H9 (cell line): ENCODE measurements around the gene CDC42EP5. TPM values are rescaled to one million over a fixed set of nuclear protein-coding genes. Genes with fewer than 3 reads are reported as not detected.

Experiments
- DNase-seq: peaks from one replicate; pipeline ENCODE4 v3.0.0-alpha.2; 2017
- H2AFZ ChIP-seq: one replicate; pipeline ENCODE4 v1.6.1; 2013; ENCODE audit warnings: mild to moderate bottlenecking, low read length, control low read depth, moderate library complexity
- H2AK5ac ChIP-seq: 2 replicates; pipeline ENCODE4 v1.6.1; 2013; ENCODE audit warnings: low read length, control low read depth, mixed read lengths; ENCODE audit not compliant: insufficient read length
- H2BK120ac ChIP-seq: one replicate; pipeline ENCODE4 v1.6.1; 2013; ENCODE audit warnings: low read depth, mild to moderate bottlenecking, low read length, control low read depth, inconsistent platforms; ENCODE audit not compliant: poor library complexity, severe bottlenecking
- H2BK12ac ChIP-seq: 2 replicates; pipeline ENCODE4 v1.6.1; 2013; ENCODE audit warnings: low read length, control low read depth, mixed read lengths, low read depth; ENCODE audit not compliant: insufficient read length
- H2BK15ac ChIP-seq: 2 replicates; pipeline ENCODE4 v1.6.1; 2013; ENCODE audit warnings: low read depth, low read length, control low read depth
- H2BK20ac ChIP-seq: one replicate; pipeline ENCODE4 v1.6.1; 2013; ENCODE audit warnings: low read depth, mild to moderate bottlenecking, low read length, control low read depth, inconsistent platforms; ENCODE audit not compliant: poor library complexity, severe bottlenecking
- H2BK5ac ChIP-seq: 2 replicates; pipeline ENCODE4 v1.6.1; 2013; ENCODE audit warnings: low read length, control low read depth, mixed read lengths; ENCODE audit not compliant: insufficient read length
- H3K14ac ChIP-seq: 2 replicates; pipeline ENCODE4 v1.6.1; 2013; ENCODE audit warnings: low read length, control low read depth; ENCODE audit not compliant: insufficient read depth
- H3K18ac ChIP-seq: 2 replicates; pipeline ENCODE4 v1.6.1; 2013; ENCODE audit warnings: low read depth, mild to moderate bottlenecking, mixed read lengths, low read length, control low read depth; ENCODE audit not compliant: insufficient read length
- H3K23ac ChIP-seq: 2 replicates; pipeline ENCODE4 v1.6.1; 2013; ENCODE audit warnings: low read length, control low read depth, mixed read lengths, low read depth; ENCODE audit not compliant: insufficient read length
- H3K23me2 ChIP-seq: 2 replicates; pipeline ENCODE4 v1.6.1; 2013; ENCODE audit warnings: low read depth, mild to moderate bottlenecking, mixed read lengths, low read length, control low read depth; ENCODE audit not compliant: insufficient read length, poor library complexity, severe bottlenecking
- H3K27ac ChIP-seq: 2 replicates; pipeline ENCODE4 v1.5.1; 2013; ENCODE audit warnings: low read length, control low read depth, mixed read lengths, low read depth; ENCODE audit not compliant: insufficient read length
- H3K27me3 ChIP-seq: 2 replicates; pipeline ENCODE4 v1.6.1; 2013; ENCODE audit warnings: low read length, control low read depth, inconsistent platforms; ENCODE audit not compliant: insufficient read depth
- H3K4ac ChIP-seq: 2 replicates; pipeline ENCODE4 v1.6.1; 2013; ENCODE audit warnings: low read depth, mild to moderate bottlenecking, control low read depth, inconsistent platforms, low read length, moderate library complexity
- H3K4me1 ChIP-seq: 2 replicates; pipeline ENCODE4 v1.6.1; 2013; ENCODE audit warnings: low read length, control low read depth, inconsistent platforms; ENCODE audit not compliant: insufficient read depth
- H3K4me2 ChIP-seq: 2 replicates; pipeline ENCODE4 v1.6.1; 2013; ENCODE audit warnings: low read length, control low read depth, mixed read lengths; ENCODE audit not compliant: insufficient read length, insufficient read depth
- H3K56ac ChIP-seq: 2 replicates; pipeline ENCODE4 v1.6.1; 2013; ENCODE audit warnings: low read depth, mild to moderate bottlenecking, mixed read lengths, low read length, control low read depth; ENCODE audit not compliant: insufficient read length
- H3K79me1 ChIP-seq: 2 replicates; pipeline ENCODE4 v1.6.1; 2013; ENCODE audit warnings: low read depth, mild to moderate bottlenecking, moderate library complexity, low read length, control low read depth, inconsistent platforms; ENCODE audit not compliant: insufficient read depth, poor library complexity, severe bottlenecking
- H3K79me2 ChIP-seq: 2 replicates; pipeline ENCODE4 v1.6.1; 2013; ENCODE audit warnings: low read length, control low read depth, inconsistent platforms; ENCODE audit not compliant: insufficient read depth
- H3K9ac ChIP-seq: 2 replicates; pipeline ENCODE4 v1.6.1; 2013; ENCODE audit warnings: low read length, control low read depth, mixed read lengths; ENCODE audit not compliant: insufficient read length; ENCODE audit errors: extremely low read depth
- H3K9me3 ChIP-seq: one replicate; pipeline ENCODE4 v1.6.1; 2013; ENCODE audit warnings: low read depth, low read length, inconsistent platforms; ENCODE audit not compliant: control insufficient read depth
- H3T11ph ChIP-seq: one replicate; pipeline ENCODE4 v1.6.1; 2013; ENCODE audit warnings: mild to moderate bottlenecking, low read length, control low read depth, inconsistent platforms
- H4K20me1 ChIP-seq: one replicate; pipeline ENCODE4 v1.6.1; 2013; ENCODE audit not compliant: control insufficient read depth, insufficient read length, insufficient read depth
- H4K5ac ChIP-seq: 2 replicates; pipeline ENCODE4 v1.6.1; 2013; ENCODE audit warnings: low read depth, mild to moderate bottlenecking, mixed read lengths, low read length, control low read depth; ENCODE audit not compliant: insufficient read length
- H4K8ac ChIP-seq: replicated peaks from 2 replicates; pipeline ENCODE4 v1.6.1; 2013; ENCODE audit warnings: low read length, control low read depth, mixed read lengths, low read depth; ENCODE audit not compliant: insufficient read length
- H4K91ac ChIP-seq: 2 replicates; pipeline ENCODE4 v1.6.1; 2013; ENCODE audit warnings: low read depth, mild to moderate bottlenecking, moderate library complexity, mixed read lengths, low read length, control low read depth; ENCODE audit not compliant: insufficient read length
- H3K27ac Mint-ChIP-seq, 3 experiments: 2 replicates in 2 of 3; 3 replicates in 1 of 3; pipeline ENCODE4 v1.8.0; 2020 to 2021; ENCODE audit warnings: mixed read lengths in 3 of 3, mild to moderate bottlenecking in 1 of 3, moderate library complexity in 1 of 3
- H3K27me3 Mint-ChIP-seq: 2 replicates; pipeline ENCODE4 v1.8.0; 2021; ENCODE audit warnings: low read depth, mild to moderate bottlenecking, moderate library complexity, mixed read lengths
- H3K36me3 Mint-ChIP-seq, 3 experiments: 2 replicates in 2 of 3; 3 replicates in 1 of 3; pipeline ENCODE4 v1.8.0; 2020 to 2021; ENCODE audit warnings: low read depth in 3 of 3, mixed read lengths in 3 of 3; ENCODE audit not compliant: insufficient read depth in 1 of 3
- H3K4me1 Mint-ChIP-seq, 2 experiments: 2 replicates each; pipeline ENCODE4 v1.8.0; 2020; ENCODE audit warnings: mixed read lengths in 2 of 2
- H3K4me3 Mint-ChIP-seq, 2 experiments: 2 replicates in 1 of 2; 3 replicates in 1 of 2; pipeline ENCODE4 v1.8.0; 2020 to 2021; ENCODE audit warnings: mild to moderate bottlenecking in 2 of 2, mixed read lengths in 2 of 2, moderate library complexity in 1 of 2
- H3K9me3 Mint-ChIP-seq, 2 experiments: 2 replicates in 1 of 2; 3 replicates in 1 of 2; pipeline ENCODE4 v1.8.0; 2020; ENCODE audit warnings: mild to moderate bottlenecking in 2 of 2, mixed read lengths in 2 of 2, moderate library complexity in 1 of 2
- WGBS: extraction: QIAGEN DNeasy Blood & Tissue Kit; methylation state at CpG from one replicate; pipeline ENCODE4 v1.1.7; 2013; ENCODE audit warnings: missing lambda C conversion rate, low lambda C conversion rate, mixed read lengths; ENCODE audit not compliant: insufficient read length; ENCODE audit errors: extremely low coverage; 5-methylcytosine and 5-hydroxymethylcytosine counted together
- total RNA-seq: library from RNA; stranded (reverse); gene quantifications from 2 replicates; pipeline ENCODE4 v1.2.1, GENCODE V29; 2021
- TF ChIP-seq, protein P1 (sequence below): fragments of 200-600 bp; sonication (generic); conservative IDR thresholded peaks from 3 replicates; pipeline ENCODE4 v1.8.0; 2021; ENCODE audit warnings: antibody characterized with exemption, mild to moderate bottlenecking

CDC42EP5 gene
- total RNA-seq, 1 experiment from 2014 or later, result 1.6 TPM

DNA sequence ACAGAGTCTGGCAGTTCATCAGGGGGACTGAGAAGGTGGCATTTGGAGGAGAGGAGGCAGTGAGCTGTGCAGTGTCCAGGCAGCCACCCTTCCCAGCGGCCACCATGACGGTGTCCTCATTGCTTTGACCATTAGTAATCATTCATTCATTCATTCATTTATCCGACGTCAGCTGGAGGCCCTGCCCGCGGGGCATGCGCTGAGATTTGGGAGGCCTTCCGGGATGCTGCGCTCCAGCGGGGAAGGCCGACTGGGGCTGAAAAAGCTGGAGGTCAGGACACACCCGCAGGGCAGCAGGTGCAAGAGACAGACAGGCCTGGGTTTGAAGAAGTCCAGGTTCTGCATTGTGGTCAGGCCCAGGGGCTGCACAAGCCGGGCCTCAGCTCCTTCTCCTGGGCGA lies 48.9 kb downstream of the CDC42EP5 start:
- H3K9me3 Mint-ChIP-seq, result peaks cover 0 to 3% of the 10 kb centered on the region in 2 experiments; a peak in 2 of 5 replicates
- TF ChIP-seq, protein P1, sequence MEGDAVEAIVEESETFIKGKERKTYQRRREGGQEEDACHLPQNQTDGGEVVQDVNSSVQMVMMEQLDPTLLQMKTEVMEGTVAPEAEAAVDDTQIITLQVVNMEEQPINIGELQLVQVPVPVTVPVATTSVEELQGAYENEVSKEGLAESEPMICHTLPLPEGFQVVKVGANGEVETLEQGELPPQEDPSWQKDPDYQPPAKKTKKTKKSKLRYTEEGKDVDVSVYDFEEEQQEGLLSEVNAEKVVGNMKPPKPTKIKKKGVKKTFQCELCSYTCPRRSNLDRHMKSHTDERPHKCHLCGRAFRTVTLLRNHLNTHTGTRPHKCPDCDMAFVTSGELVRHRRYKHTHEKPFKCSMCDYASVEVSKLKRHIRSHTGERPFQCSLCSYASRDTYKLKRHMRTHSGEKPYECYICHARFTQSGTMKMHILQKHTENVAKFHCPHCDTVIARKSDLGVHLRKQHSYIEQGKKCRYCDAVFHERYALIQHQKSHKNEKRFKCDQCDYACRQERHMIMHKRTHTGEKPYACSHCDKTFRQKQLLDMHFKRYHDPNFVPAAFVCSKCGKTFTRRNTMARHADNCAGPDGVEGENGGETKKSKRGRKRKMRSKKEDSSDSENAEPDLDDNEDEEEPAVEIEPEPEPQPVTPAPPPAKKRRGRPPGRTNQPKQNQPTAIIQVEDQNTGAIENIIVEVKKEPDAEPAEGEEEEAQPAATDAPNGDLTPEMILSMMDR, result no peak
- no CpG with 5 or more reads among the region's 14 CpGs for WGBS
- H2BK20ac ChIP-seq, result no peak overlapping the region
- no peak overlapping the region for H2BK120ac ChIP-seq
- no peak for DNase-seq
- H3K27me3 Mint-ChIP-seq, result peaks cover 68% of the 10 kb centered on the region
- no peak overlapping the region for H2BK15ac ChIP-seq
- H3K79me1 ChIP-seq, result no peaks in the 10 kb centered on the region
- H3K4ac ChIP-seq, result no peak overlapping the region
- H3K18ac ChIP-seq, result no peak overlapping the region
- H3K27ac ChIP-seq, result no peak overlapping the region
- H3K14ac ChIP-seq, result no peak overlapping the region
- H2BK12ac ChIP-seq, result no peak overlapping the region
- no peak overlapping the region for H4K5ac ChIP-seq
- H3K56ac ChIP-seq, result no peak overlapping the region
- no peaks in the 10 kb centered on the region for H3K79me2 ChIP-seq
- H3T11ph ChIP-seq, result no peak overlapping the region
- no peak overlapping the region for H2AFZ ChIP-seq
- H3K27me3 ChIP-seq, result no peaks in the 10 kb centered on the region; the same call in 1 of the 2 replicates
- H4K91ac ChIP-seq, result no peak overlapping the region
- H3K36me3 Mint-ChIP-seq, result peaks cover 21 to 53% (median 47%) of the 10 kb centered on the region in 3 experiments; a peak in 6 of 7 replicates
- H4K20me1 ChIP-seq, result no peaks in the 10 kb centered on the region
- H3K4me1 Mint-ChIP-seq, result peaks cover 30 to 42% of the 10 kb centered on the region in 2 experiments
- H3K4me3 Mint-ChIP-seq, result no peak overlapping the region; a peak in 1 of 5 replicates
- no peak overlapping the region for H3K23ac ChIP-seq
- no peak overlapping the region for H3K4me2 ChIP-seq
- no peak overlapping the region for H2AK5ac ChIP-seq
- H3K9ac ChIP-seq, result no peak overlapping the region
- H3K9me3 ChIP-seq, result no peaks in the 10 kb centered on the region
- peaks cover 5% of the 10 kb centered on the region; the same call in 1 of the 2 replicates for H3K4me1 ChIP-seq
- no peak overlapping the region for H2BK5ac ChIP-seq
- peaks cover 3% of the 10 kb centered on the region for H3K23me2 ChIP-seq
- H3K27ac Mint-ChIP-seq, result no peak overlapping the region; a peak in 1 of 7 replicates
- no peak overlapping the region for H4K8ac ChIP-seq
